Tibial nerve (tissue), 4 donors: ENCODE measurements around the gene PTPRD.

Experiments used
- CTCF ChIP-seq, 5 experiments: fragments of 200-600 bp in 3 of 5; fragments of 450-650 bp in 2 of 5; sonication (generic) in 3 of 5; IDR thresholded peaks; one replicate each; pipeline ENCODE4 v1.5.1; 2016 to 2019; ENCODE audit warnings: antibody characterized with exemption in 5 of 5, mild to moderate bottlenecking in 3 of 5, moderate library complexity in 2 of 5
- EP300 ChIP-seq, 2 donors: sonication (generic); formaldehyde crosslinking; IDR thresholded peaks; one replicate each; pipeline ENCODE4 v1.6.1; 2017; ENCODE audit warnings: antibody characterized with exemption in 2 of 2, mild to moderate bottlenecking in 1 of 2
- POLR2A ChIP-seq, 2 donors: fragments of 450-650 bp; IDR thresholded peaks; one replicate each; pipeline ENCODE4 v1.6.1; 2017; ENCODE audit warnings: antibody characterized with exemption in 2 of 2, mild to moderate bottlenecking in 2 of 2, moderate library complexity in 2 of 2

- TF ChIP-seq EP300 (IDR thresholded peaks at IDR 0.05) (no peak), POLR2A (IDR thresholded peaks at IDR 0.05) (no peak), CTCF (IDR thresholded peaks at IDR 0.05) (no peak)
Measured at GRCh38 chr9:8653111-8653510, 1959.7 kb downstream of the PTPRD start.
